Stimulated activated CD4-positive, alpha-beta T cell treated with anti-CD3 and anti-CD28 coated beads, Interleukin-4, amount 100 ng/mL, for 24 hours (primary cell): ENCODE measurements around the gene EFNA1.
"Not testable (repeated sequence)": the region's sequence is repeated elsewhere in the genome, so short reads cannot be mapped to it uniquely, and the experiment has no call there.

ENCODE experiments used
- DNase-seq: peaks from one replicate; pipeline ENCODE4 v3.0.0-alpha.2; 2020

The EFNA1 gene

GRCh38 chr1:155162631-155163030 is 35.0 kb downstream of the EFNA1 start:
- DNase-seq, result not testable (repeated sequence)

GRCh38 chr1:155163785-155164184 is 36.1 kb downstream of the EFNA1 start:
- DNase-seq, result not testable (repeated sequence)

DNA sequence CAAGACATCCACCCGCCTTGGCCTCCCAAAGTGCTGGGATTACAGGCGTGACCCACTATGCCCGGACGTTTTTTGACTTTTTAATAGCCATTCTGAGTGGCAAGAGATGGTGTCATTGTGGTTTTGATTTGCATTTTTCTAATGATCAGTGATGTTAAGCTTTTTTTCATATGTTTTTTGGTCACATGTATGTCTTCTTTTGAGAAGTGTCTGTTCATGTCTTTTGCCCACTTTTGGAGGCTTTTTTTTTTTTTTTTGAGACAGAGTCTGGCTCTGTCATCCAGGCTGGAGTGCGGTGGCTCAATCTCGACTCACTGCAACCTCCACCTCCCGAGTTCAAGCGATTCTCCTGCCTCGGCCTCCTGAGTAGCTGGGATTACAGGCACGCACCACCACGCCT is 36.9 kb downstream of the EFNA1 start:
- DNase-seq, result not testable (repeated sequence)

GRCh38 chr1:155166051-155166470 is 38.4 kb downstream of the EFNA1 start:
- DNase-seq, result no peak

- no peak for DNase-seq
These were observed 38.9 kb downstream of the EFNA1 start for GRCh38 chr1:155166471-155167165.

DNA sequence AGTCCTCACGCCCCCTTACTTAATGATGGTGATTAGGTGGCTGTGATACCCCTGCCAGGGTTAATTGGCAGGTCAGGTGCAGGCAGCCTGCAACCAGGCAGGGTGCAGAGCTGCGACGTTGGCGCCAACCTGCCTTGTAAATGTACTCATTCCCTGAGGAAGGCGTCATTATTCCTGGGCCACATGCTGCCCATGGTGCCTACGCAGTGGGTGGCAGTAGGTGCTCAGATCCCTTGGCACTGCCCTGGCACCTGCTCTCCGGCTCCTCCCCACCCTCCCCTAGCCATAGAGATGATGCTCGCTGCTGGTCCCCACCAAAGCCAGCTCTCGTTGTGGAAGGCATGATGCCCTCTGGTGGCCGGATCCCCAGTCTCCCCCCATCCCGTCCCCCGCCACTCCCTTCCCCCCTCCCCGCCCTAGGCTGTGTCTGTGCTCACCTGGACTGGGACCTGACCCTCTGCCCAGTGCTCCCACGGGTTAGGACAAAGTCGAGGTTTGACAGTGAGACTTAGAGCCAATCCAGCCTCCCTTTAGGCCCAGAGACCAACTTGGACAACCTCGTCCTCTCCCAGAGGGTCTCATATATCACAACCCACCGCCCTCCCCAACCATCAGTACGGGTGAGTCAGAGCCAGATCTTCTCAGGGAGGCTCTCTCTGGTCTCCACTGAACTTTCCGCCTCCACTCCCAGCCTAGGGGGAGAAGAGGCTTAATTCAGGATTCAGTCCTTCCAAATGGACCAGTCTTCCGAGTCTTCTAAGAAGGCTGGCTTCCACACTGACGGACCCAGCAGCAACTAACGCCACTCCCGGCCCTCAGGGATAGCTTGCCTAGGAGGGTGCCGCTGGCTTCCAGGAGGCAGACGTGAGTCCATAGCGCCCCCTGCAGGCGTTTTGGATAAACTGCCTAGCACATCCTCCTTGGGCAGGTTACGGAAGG is 39.8 kb downstream of the EFNA1 start:
- peak; percentile 88 for DNase-seq

DNA sequence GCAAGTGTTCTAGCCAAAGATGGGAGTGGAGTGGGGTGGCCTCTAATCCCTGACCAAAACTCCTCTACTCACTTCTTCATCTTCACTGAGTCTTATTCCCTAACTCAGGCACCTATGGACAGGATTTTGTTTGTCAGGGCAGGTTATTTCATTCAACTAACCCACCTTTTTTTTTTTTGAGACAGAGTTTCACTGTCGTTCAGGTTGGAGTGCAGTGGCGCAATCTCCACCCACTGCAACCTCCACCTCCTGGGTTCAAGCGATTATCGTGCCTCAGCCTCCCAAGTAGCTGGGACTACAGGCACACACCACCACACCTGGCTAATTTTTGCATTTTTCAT is 40.4 kb downstream of the EFNA1 start:
- DNase-seq, result not testable (repeated sequence)

DNA sequence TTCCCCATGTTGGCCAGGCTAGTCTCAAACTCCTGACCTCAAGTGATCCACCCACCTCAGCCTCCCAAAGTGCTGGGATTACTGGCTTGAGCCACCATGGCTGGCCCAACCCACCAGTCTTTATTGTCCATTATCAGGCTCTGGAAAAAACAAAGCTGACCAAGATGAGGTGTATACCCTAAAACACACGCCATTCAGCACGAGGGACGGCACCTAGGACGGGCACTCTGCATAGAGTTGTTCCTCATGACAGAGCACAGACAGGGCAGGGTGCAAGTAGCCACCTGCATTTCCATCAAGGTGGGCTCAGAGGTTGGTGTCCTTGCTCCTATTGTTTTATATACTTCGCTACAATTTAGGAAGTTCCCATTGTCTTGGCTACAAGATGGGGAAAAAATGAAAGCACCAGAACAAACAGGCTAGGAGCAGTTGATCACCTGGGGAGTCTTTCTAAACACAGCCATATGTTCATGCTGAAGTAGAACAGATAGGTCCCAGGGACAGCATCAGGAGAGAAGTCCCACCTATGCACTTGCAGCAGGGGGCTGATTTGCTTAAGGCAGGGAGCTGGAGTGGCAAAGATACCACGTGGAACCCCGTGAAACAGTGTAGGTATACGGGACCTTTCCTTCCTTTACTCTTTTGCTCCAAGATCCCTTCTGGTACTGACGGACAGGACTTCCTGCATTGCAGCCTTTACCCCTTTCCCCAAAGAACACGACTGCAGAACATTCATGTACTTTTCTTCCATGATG is 41.0 kb downstream of the EFNA1 start:
- DNase-seq, result no peak

- DNase-seq, result no peak
These were observed 41.9 kb downstream of the EFNA1 start for GRCh38 chr1:155169541-155169940.

GRCh38 chr1:155170101-155170785 is 42.6 kb downstream of the EFNA1 start:
- DNase-seq, result no peak

DNA sequence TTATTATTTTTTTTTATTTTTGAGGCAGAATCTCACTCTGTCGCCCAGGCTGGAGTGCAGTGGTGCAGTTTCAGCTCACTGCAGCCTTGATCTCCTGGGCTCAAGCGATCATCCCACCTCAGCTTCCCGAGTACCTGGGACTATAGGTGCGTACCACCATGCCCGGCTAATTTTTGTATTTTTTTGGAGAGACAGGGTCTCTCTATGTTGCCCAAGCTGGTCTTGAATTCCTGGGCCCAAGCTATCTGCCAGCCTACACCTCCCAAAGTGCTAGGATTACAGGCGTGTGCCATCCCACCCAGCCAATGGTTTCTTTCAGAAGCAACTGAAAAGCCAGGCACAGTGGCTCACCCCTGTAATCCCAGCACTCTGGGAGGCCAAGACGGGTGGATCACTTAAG is 43.1 kb downstream of the EFNA1 start:
- no peak for DNase-seq

- DNase-seq, result peak; percentile 48
These were observed 44.4 kb downstream of the EFNA1 start for GRCh38 chr1:155171836-155172731.

GRCh38 chr1:155172732-155173477 is 45.2 kb downstream of the EFNA1 start, which contains the start of gene KRTCAP2:
TSS of gene KRTCAP2 (minus strand) at chr1:155173304. CDS start at chr1:155173224, 80 bp downstream.
- peak; percentile 96 for DNase-seq

GRCh38 chr1:155173478-155174323 is 46.0 kb downstream of the EFNA1 start, which contains the start of gene TRIM46:
TSS of gene TRIM46 (plus strand) at chr1:155173849. CDS start at chr1:155173967, 118 bp downstream.
- DNase-seq, result peak; percentile 78

DNA sequence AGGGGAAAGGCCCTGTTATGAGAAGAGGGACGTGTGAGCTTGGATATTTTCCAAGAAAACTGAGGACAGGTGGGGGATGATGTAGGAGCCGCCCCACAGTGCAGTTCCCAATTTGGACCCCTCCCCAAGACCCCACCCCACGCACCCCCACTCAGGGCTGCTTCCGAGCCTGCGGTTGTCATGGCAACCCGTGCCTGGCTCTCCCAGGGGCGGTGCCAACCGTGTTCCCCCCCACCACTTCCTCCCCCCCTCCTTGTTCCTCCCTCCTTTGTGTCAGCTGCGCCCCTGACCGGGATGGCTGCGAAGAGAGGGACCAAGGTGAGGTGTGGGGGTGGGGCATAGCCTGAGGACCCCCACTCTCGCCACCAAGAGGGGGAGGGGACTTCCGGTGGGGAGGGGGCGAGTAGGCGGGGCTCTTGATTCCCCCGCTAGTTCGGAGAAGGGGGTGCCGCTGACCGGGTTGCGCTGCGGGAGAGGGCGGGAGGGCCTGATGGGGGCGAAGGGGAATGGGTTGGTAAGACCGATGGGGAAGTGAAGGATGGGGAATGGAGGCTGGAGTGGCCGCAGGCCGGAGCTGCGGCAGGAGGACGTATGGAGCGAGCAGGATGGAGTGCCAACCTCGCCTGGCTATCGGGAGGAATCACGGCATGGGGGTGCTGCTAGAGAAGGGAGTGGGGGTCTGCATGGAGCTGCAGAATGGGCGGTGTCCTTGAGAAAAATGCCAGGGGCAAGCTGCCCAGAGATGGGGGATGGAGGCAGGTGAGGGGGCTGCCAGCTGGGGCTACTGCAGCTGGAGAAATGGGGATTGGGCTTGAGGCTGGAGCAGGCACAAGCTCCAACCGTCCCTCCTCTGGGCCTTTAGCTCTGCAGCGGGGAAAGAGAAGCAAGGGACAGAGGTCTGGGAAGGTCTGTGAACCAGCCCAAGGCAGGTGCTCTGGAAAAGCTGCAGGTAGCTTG is 46.9 kb downstream of the EFNA1 start:
- DNase-seq, result peak; percentile 49

DNA sequence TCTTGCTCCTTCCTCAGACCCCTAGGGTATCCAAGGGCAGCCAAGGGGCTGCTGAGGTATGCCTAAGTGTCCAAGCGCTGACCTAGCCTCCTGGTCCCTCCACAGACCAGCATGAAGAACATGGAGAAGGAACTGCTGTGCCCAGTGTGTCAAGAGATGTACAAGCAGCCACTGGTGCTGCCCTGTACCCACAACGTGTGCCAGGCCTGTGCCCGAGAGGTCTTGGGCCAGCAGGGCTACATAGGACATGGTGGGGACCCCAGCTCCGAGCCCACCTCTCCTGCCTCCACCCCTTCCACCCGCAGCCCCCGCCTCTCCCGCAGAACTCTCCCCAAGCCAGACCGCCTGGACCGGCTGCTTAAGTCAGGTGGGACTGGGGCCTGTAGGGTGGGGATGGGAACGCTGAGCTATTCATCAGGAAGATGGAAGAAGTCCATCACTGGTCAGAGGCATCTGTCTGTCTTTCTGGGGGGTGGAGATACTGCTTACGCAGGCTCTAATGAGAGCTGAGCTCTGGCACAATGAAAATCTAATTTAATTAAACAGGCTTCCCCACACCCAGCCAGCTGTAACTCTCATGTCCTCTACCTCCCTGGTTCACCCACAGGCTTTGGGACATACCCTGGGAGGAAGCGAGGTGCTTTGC is 47.7 kb downstream of the EFNA1 start:
- DNase-seq, result no peak

DNA sequence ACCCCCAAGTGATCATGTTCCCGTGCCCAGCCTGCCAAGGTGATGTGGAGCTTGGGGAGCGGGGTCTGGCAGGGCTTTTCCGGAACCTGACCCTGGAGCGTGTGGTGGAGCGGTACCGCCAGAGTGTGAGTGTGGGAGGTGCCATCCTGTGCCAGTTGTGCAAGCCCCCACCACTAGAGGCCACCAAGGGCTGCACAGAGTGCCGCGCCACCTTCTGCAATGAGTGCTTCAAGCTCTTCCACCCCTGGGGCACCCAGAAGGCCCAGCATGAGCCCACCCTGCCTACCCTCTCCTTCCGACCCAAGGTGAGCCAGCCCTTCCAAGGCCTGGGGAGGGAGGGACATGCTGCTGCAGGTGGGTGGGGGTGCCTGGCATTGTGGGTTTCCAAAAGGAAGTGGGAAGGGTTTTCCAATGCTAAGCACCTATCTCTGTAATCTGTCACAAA is 48.3 kb downstream of the EFNA1 start:
- DNase-seq, result no peak
